GM18526 (cell line): ENCODE data around the gene CREG1.

ENCODE experiments used
- POLR2A ChIP-seq: IDR thresholded peaks from 3 replicates; pipeline ENCODE4 v1.6.1; 2011; ENCODE audit not compliant: insufficient read length; ENCODE audit errors: extremely low read depth

The CREG1 gene

GRCh38 chr1:167522246-167522645 lies 31.3 kb downstream of the CREG1 start:
- TF ChIP-seq POLR2A, result no peak

- TF ChIP-seq POLR2A, result no peak
Observed at GRCh38 chr1:167520711-167521206, 32.8 kb downstream of the CREG1 start.

GRCh38 chr1:167518331-167518700 lies 35.2 kb downstream of the CREG1 start, which contains the start of gene CD247:
CD247 (minus strand) TSS chr1:167518529; CDS start chr1:167518465, 64 bp downstream.
- TF ChIP-seq POLR2A, result no peak

GRCh38 chr1:167517535-167518330 lies 35.8 kb downstream of the CREG1 start:
- no peak for TF ChIP-seq POLR2A

- TF ChIP-seq POLR2A, result no peak
Observed at GRCh38 chr1:167516404-167517388, 36.9 kb downstream of the CREG1 start.

- TF ChIP-seq POLR2A, result no peak
Observed at GRCh38 chr1:167515893-167516321, 37.7 kb downstream of the CREG1 start.

- no peak for TF ChIP-seq POLR2A
Observed at GRCh38 chr1:167515461-167515860, 38.1 kb downstream of the CREG1 start.

- TF ChIP-seq POLR2A, result no peak
Observed at GRCh38 chr1:167514288-167514687, 39.3 kb downstream of the CREG1 start.

- TF ChIP-seq POLR2A, result no peak
Observed at GRCh38 chr1:167512046-167512654, 41.4 kb downstream of the CREG1 start.

- TF ChIP-seq POLR2A, result no peak
Observed at GRCh38 chr1:167511374-167511986, 42.1 kb downstream of the CREG1 start.

- no peak for TF ChIP-seq POLR2A
Observed at GRCh38 chr1:167510881-167511280, 42.7 kb downstream of the CREG1 start.

- TF ChIP-seq POLR2A, result no peak
Observed at GRCh38 chr1:167510244-167510643, 43.3 kb downstream of the CREG1 start.

- TF ChIP-seq POLR2A, result no peak
Observed at GRCh38 chr1:167509587-167509986, 44.0 kb downstream of the CREG1 start.

GRCh38 chr1:167507719-167508118 lies 45.8 kb downstream of the CREG1 start:
- TF ChIP-seq POLR2A, result no peak

- TF ChIP-seq POLR2A, result no peak
Observed at GRCh38 chr1:167504467-167504827, 49.1 kb downstream of the CREG1 start.
